ENCODE measurements around the gene CALN1.

Gene CALN1

DNA sequence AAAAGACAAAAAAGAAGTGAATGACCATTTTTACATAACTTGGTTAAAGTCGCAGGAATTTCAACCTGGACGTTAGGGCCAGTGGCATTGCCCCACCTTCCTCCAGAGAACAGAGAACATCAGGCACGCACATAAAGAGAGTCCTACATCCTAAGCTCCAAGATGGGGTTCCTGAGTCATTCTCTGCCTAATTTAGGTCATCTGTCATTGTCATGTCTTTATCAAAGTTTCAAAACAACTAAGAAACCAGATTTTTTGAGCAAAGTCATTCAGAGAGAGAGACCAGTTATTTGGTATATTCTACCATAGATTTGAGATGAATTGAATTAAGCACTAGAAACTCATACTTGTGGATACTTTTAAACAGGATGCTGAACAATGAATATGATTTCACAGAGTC is 241.7 kb downstream of the CALN1 start:
- DNase-seq, result no peak

DNA sequence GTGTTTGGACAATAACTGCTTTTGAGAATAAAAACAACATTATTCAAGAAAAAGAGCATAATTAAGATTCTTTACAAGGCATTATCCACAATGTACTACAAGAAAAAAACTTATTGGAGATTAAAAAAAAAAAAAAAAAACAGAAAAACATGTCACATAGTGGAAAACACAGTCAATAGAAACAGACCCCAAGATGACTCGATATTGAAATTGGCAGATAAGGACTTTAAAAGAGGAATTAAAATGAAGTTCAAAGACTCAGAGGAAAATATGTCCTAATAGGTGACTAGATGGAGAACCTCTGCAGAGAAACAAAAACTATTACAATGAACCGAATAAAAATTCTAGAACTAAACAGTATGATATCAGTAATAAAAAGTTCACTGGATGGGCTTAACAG is 248.9 kb downstream of the CALN1 start:
- no peak for DNase-seq

DNA sequence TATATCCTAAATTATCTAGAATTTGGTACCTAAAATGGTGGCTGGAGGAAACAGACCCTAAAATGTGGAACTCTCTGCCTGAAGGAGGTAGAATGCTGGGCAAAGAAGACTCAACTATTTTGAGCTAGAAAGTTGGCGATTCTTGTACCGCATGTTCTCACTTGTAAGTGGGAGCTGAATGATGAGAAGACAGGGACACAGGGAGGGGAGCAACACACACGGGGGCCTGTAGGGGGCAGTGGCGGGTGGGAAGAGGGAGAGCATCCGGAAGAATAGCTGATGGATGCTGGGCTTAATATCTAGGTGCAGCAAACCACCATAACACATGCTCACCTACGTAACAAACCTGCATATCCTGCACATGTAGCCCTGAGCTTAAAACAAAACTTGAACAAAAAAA is 250.6 kb downstream of the CALN1 start:
- DNase-seq, result no peak

DNA sequence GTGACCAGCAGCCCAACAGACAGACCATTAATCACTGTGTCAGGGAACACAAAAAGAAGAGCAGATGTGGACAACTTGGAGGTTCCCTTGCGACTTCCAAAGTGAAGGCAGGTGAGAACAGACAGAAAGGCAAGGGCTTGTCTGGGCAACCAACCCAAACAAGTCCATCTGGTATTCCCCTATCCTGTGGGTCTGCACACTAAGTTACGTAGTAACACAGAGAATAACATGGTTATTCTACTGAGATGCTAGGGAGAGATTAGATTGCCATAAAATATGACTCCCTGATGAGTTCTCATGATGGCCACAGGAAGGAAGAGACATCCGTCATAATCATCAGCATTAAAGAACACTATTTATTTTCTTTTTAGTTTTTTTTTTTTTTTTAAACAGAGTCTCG is 252.2 kb downstream of the CALN1 start:
- DNase-seq, result no peak

DNA sequence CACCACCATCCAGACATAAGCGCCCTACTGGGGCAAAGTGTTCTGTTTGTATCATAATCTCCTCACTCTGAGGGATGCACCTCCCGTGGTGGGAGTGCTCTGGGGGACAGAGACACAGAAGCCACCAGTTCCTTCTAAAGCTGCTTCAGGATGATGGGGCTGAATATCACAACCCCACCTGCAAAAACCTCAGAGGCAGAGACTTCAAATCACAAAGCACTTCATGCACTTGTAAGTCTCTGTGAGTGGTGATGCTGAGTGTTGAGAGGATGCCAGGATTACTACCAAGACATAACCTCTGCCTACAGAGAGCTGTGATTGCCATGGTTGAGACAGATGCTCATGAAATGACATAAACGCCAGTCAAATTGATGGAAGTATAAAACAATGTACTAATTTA is 255.5 kb downstream of the CALN1 start:
- DNase-seq, result no peak

DNA sequence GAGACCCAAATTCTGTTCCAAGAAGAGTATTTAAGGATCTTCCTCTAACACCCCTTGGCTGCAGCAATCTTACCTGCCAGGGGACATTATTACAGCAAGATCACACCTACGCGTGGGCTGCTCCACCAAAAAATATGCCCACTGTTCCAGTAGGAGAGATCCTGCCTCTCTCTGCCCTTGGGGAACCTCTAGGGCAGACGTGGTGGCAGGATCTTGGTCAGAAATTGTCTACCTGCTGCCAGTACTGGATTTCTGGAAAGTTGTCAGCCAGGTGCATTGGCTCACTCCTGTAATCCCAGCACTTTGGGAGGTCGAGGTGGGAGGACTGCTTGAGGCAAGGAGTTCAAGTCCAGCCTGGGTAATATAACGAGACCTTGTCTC is 259.0 kb downstream of the CALN1 start:
- no peak for DNase-seq

DNA sequence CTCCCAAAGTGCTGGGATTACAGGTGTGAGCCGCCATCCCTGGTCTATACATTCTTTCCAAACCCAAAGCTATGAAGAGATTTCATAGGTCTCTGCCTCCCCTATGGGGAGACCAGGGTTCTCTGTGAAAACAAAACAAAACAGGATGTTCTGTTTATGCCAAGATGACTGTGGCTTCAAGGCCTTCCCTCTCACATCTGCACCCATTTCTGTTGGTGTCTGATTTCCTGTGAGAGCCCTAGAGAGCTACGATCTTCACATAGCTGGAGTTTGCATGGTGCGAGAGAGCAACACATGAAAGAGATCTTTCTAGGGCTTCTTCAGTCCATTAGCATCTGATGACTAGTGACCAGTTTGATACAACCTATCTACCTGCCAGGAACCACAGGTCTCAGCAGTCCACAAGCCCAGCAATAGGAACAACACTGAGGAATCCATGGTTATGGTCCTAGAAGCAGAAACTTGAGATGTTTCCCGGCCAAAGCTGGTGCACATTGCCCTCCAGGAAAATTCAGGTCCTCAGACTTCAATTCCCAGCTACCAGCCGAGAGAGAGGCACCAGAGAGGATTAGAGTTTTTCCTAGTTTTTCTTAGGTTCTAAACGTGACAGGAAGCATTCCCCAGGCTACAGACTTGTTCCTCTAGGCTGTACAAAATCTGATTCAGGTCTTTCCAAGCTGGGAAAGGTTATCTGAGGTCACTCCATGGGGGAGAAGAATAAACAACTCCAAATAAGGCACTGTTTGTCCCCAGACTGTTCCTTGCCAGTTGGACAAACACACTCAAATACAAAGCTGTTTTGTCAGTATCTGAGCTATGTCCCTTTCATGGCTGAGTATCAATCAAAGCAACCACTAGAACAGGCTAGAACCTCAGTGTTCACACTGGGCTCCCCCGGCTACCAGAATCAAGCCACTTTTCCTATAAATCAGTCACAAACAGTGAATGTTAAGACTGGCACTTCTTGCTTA is 259.7 kb downstream of the CALN1 start:
- DNase-seq, result no peak

DNA sequence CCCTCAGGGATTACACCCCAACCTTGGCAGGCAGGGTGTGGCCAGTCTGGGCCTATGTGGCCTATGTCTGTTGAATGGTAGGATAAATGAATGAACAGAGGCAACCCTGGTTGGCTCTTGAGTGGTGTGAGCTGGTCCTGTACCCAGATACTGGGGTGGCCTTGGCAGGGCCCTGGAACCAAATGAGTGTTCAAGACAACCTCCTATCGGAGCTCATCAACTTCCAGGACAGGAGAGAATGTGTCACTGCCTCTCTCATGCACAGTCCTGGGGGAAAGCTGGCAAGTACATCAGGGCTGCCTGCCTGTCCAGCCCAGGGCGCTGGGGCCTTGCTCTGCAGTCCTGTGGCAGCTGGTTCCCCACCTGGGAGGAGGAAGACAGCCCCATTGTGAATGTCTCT is 271.6 kb downstream of the CALN1 start:
- DNase-seq, result no peak

DNA sequence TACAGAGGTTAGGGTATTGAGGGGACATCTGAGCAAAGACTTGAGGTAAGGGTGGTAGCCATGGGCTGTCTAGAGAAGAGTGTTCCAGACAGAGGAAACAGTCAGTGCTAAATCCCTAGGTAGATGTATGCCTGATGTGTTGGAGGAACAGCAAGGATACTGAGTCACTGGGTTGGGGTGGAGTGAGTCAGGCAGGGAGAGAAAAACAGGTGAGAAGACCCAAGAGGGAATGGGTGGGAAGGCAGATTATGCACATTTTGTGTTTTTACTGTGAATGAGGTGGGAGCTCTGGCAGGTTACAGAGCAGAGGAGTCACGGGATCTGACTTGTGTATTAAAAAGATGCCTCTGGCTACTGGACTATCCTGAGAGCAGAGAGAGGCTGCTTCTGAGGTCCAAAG is 285.0 kb downstream of the CALN1 start:
- no peak for DNase-seq

DNA sequence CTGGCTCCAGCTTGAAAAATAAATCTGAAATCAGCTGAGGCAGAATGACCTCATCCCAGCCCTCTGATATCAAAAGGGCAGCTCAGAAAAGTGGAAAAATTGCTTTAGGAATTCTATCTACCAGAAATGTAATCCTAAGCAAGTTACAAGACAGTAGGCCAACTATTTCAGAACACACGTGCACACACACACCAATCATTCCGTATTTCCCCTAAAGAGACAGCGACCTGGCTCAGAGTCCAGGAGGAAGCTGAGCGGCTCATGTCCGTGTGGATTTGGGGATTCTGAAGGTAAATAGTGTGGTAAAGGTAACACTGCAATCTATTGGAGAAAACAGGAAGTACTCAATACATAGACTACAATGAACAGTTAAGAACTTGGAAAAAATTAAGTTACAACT is 288.2 kb downstream of the CALN1 start:
- DNase-seq, result no peak

DNA sequence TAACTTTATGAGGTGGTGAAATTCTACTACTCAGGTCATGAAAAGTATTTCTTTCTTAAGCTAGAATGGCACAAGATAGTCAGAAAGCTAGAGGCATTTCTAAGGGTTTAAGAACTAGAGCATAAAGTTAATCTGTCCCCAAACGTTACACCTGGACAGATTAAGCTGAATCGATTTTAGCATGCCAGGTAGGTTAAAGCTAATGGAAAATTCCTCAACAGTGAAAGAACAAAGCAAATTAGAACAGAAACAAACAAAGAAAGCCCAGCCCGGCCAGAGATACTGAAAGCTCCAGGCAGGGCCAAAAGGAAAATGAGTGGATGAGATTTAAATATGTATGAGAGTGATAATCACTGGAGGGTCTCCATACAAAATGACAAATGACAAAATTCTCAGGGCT is 293.8 kb downstream of the CALN1 start:
- no peak for DNase-seq

DNA sequence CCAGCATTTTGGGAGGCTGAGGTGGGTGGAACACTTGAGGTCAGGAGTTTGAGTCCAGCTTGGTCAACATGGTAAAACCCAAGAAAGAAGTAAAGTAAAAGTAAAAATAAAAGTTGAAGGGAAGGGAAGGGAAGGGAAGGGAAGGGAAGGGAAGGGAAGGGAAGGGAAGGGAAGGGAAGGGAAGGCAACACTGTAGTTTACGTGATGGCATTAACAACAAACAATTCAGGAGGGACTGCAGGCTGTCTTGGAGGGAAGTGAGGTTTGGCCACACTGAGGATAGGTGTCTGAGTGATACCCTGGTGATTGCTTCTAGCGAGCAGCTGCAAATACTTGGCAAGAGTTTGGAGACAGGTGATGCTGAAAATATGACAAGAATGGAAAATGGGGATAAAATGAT is 298.0 kb downstream of the CALN1 start:
- DNase-seq, result no peak

DNA sequence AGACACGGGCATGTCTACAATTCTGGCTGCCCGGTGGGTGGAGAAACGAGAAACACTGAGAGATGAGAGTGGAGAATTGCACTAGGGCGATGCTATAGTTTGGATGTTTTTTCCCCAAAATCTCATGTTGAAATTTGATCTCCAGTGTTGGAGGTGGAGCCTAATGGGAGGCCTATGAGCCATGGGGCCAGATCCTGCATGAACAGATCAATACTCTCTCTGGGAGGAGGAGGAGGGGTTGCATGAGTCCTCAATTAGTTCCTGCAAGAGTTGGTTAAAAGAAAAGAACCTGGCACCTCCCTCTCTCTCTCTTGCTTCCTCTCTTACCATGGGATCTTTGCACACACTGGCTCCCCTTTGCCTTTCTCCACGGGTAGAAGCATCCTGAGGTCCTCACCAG is 299.1 kb downstream of the CALN1 start:
- no peak for DNase-seq

DNA sequence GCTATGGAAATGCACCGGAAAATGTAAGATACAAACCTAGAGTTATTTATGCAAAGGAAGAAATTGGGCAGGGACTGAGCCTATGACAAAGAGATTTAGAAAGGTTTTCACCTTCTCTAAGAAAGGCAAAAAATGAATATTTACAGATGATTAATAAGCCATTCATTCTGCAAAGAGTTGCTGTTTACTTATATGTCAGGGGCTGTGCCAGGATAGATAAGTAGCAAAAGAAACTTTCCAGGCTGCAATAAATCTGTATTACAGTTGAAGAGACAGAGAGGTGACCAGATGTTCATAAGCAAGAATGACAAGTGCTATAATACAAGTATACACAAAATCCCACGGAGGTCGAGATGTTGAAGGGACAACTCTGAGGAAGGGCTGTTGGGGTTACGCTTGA is 299.6 kb downstream of the CALN1 start:
- no peak for DNase-seq

DNA sequence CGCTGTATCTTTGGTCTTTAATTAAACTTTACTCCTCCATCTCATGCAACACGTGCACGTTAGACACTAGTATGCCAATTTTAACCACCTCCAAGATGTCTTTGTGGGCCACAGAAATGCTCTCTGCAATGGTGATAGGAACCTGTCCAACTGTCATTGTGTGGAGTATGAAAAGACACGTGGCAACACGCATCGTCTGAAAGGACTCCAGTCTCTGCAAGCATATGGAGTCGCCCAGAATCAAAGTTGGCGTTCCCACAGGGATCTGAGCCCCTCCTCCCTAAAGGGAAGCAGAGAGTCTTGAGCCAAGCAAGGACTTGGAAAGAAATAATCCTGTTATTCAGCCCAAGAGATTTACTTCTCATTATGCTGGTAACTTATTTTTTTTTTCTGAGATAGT is 301.1 kb downstream of the CALN1 start:
- no peak for DNase-seq

DNA sequence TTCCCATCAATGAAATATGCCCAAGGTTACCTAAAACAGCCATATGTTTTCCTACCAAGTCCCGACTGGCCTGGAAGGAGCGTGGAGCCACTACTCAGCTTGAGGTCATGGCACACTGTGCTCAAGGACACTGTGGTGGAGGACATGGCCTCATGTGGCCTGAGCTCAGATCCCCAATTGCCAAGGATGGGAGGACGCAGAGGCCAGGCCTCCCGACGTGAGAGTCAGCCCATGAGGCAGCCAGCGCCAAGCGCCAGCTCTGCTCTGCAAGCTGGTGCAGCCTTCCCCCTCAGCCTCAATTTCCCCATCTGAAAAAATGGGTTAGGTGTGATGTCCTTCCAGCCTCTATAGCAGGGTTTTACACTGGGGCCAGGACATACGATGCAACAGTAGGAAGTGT is 302.6 kb downstream of the CALN1 start:
- no peak for DNase-seq

DNA sequence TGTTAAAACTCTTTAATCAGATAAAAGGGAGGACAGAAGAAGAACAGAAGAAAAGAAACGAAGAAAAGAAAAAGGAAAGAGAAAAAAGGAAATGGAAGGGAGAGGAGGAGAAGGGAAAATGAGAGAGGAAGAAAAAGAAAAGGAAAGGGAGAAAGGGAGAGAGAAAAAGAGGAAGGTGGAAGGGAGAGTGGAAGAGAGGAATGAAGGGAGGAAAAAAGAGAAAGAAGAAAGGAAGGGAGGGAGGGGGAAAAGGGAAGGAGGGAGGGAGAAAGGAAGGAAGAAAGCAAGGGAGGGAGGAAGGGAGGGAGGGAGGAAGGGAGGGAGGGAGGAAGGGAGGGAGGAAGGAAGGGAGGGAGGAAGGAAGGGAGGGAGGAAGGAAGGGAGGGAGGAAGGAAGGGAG is 305.7 kb downstream of the CALN1 start:
- no peak for DNase-seq

DNA sequence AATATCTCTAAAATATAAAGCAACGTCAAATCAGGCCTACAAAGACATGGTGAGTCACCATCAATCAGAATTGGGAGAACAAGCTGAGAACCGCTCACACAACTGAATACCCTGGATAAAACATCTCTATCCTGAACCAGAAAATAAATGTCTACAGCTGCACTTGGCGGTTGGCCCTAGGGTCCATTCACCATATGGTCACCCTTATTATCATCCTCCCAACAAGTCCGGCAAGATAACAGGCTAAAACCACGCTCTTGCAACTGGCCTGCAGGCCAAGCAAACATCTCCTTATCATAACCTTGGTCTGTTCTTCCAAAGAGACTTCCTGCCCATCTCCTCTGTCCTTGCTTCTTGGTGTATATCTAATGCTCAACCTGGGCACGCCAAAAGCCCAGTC is 310.7 kb downstream of the CALN1 start:
- DNase-seq, result no peak

DNA sequence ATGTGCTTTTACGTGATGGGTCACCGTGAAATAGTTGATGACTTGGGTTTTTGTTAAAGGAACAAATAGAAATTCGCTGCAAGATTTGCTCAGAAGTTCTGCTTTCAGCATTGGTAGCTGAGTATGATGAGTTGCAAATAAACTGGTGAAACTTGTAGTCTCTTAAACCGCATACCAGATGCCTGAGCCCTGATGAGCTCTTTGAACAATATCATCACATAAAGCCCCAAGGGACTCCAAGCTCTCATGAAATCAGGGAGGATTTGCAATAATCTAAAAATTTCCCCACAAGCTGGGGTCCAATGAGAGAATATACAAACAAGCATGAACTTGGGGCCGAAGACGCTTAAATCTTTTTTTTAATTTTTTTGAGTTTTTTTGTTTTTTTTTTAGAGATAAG is 312.4 kb downstream of the CALN1 start:
- no peak for DNase-seq

DNA sequence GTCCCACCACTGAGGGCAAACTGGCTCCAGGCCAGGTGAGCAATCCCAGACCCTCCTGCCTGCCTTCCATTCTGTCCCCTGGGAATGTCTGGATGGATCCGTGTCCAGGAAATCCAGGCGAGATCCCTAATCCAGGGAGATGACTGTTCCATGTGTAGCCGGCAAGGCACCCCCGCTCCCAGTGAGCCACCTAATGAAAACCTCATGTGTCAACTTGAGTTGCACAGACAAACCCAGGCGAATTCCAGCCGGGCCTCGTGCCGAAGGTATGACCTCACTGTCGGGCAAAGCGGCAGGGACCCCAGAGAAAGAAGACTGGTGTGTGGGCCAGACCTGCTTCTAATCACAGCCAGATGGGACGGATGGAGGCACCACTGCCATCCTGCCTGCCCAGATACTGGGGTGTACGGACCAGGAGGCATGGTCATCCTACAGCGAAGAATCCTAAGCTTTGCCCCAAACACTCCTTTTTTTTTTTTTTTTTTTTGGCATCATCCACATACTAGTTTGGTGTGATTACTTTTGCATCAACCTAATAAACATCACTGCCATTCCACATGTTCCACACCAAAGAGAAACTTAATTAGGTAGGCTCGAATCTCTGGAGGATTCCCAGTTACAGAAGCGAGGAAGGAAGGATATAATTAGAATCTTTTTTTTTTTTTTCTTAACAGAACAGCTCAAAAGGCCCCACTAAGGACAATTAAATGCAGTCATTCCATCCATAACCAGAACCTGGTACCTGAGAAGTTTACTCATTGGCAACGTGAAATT is 313.1 kb downstream of the CALN1 start:
- DNase-seq, result no peak

DNA sequence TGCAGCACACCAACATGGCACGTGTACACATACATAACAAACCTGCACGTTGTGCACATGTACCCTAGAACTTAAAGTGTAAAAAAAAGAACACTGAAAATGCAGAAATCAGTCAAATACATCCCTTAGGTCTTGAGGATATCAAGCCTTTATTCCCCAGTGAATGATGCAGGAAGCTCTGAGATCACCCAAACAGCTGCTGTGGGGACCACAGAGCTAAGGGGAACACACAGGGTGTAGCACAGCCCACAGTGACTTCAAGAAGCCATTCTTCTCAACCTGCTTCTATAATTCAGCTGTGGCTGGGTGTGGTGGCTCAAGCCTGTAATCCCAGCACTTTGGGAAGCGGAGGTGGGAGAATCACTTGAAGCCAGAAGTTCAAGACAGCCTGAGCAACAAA is 314.9 kb downstream of the CALN1 start:
- DNase-seq, result no peak

DNA sequence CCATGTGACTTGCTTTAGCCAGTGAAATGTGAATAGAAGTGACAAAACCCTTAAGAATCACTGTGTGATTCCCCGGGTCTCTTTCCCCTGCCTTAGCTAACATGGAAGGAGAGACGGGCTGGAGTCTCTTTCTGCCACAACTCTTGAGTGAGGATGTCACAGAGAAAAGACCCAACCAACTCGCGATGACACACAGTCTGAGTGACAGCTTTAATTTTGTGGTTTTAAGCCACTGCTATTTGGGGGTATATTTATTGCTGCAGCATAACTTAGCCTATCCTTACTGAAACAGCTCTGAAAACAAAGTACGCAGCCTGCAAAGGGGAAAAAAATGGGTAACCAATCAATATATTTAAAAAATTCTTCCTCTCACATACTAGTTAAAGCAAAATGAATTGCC is 319.4 kb downstream of the CALN1 start:
- DNase-seq, result no peak

DNA sequence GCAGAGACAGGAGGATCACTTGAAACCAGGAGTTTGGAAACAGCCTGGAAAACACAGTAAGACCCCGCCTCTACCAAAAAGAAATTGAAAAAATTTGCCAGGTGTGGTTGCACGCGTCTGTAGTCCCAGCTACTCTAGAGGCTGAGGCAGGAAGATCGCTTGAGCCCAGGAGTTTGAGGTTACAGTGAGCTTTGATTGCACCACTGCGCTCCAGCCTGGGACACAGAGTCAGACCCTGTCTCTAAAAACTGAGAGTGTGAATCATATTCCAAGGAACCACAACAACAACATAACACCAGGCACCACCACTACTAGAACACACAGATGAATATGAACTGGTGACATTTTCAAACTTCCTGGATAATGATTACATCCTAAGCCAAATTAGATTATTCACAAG is 324.2 kb downstream of the CALN1 start:
- DNase-seq, result no peak

DNA sequence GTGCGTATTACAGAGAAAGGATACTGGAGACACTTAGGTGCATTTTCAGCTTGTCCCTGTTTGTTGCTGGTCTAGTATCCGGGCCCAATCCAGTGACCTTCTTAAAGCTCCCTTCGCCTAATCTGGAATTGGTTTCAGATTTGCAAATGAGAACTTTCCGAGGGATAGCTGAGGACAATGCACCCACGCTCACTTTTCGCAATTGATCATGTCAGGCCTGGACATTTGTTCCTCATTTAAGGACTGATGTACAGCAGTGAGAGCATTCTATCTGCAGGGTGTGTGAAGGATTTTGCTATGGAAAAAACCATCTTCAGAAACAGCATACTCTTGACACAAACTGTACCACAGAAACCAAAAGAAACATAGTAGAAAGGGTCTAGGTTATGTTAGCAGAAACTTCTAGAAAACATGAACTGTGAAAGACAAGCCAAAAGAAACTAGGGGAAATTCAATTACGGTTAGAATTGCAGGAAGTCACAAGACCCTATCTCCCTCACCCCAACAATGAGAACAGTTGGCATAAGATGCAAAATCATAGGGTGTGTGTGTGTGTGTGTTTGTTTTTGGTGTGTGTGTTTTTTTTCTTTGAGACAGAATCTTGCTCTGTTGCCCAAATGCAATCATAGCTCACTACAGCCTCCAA is 331.1 kb downstream of the CALN1 start:
- no peak for DNase-seq
